Measurements from ENCODE around the gene PLCB4. TPM values are rescaled to one million over a fixed set of nuclear protein-coding genes. Genes with fewer than 3 reads are reported as not detected.

PLCB4 gene
- total RNA-seq, 4 donors from 2014 or later = 20.6 to 45.9 (median 34.2) TPM

DNA sequence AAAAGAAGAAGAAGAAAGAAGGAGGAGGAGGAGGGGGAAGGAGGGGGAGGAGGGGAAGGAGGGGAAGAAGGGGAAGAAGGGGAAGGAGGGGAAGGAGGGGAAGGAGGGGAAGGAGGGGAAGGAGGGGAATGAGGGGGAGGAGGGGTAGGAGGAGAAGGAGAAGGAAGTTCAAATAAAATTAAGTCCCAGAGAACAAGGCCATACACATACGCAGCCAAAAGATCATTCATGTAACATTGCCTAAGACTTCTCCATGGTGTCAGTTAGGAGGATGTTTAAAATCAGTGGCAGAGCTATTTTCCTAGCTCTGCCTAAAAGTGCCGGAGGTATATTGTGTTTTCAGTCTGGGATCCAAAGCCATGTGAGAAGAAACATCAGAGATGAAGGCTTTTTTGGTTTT, 75.8 kb downstream of the PLCB4 start:
- Histone ChIP-seq H3K4me1 (peaks cover 0 to 2% (median 0%) of the 10 kb centered on the region in 4 donors), H3K9me3 (no peaks in the 10 kb centered on the region), H3K4me3 (no peak overlapping the region), H3K36me3 (no peaks in the 10 kb centered on the region), H3K27ac (no peak overlapping the region), H3K27me3 (no peaks in the 10 kb centered on the region)
- 21 to 27% methylated on average over 2 of the region's 2 CpGs for WGBS, 2 donors (ENCODE audit: low coverage in 1 of 2)
- TF ChIP-seq EP300 (IDR thresholded peaks at IDR 0.05; ENCODE audit: low read depth) (no peak), POLR2A (IDR thresholded peaks at IDR 0.05) (no peak), POLR2AphosphoS5 (IDR thresholded peaks at IDR 0.05) (no peak)
- TF ChIP-seq, protein P1, sequence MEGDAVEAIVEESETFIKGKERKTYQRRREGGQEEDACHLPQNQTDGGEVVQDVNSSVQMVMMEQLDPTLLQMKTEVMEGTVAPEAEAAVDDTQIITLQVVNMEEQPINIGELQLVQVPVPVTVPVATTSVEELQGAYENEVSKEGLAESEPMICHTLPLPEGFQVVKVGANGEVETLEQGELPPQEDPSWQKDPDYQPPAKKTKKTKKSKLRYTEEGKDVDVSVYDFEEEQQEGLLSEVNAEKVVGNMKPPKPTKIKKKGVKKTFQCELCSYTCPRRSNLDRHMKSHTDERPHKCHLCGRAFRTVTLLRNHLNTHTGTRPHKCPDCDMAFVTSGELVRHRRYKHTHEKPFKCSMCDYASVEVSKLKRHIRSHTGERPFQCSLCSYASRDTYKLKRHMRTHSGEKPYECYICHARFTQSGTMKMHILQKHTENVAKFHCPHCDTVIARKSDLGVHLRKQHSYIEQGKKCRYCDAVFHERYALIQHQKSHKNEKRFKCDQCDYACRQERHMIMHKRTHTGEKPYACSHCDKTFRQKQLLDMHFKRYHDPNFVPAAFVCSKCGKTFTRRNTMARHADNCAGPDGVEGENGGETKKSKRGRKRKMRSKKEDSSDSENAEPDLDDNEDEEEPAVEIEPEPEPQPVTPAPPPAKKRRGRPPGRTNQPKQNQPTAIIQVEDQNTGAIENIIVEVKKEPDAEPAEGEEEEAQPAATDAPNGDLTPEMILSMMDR (IDR thresholded peaks at IDR 0.05) = no peak
- no peak for DNase-seq
- in situ Hi-C loops (cut with MboI; ENCODE audit: low pct_ligation_motif_present in 1 of 4, low pct_unique_long_range_greater_than_20kb in 1 of 4, low sequenced_read_pairs in 3 of 4) = no loop called here
- intact Hi-C loops (cut with DNase I; ENCODE audit: low total_unique reads) = no loop called here

DNA sequence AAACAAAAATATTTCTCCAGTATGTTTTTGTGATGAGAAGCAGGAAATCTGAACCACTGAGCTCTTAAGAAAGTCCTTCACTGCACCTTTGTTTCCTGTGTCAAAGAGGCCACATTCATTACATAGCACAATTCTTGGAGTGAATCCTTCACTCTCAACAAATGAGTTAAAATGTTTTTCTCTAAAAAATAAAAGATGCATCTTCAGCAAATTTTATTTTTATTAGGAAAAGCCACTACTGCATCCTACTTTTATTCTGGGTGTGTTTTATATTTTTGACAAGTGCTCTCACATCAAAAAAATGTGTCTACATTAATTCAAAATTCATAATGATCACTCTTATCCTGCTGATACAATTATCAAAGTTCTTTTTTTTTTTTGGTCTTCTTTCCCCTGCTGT, 76.3 kb downstream of the PLCB4 start:
- H3K27me3 ChIP-seq = no peaks in the 10 kb centered on the region
- in situ Hi-C loops (cut with MboI; ENCODE audit: low pct_ligation_motif_present in 1 of 4, low pct_unique_long_range_greater_than_20kb in 1 of 4, low sequenced_read_pairs in 3 of 4) = no loop called here
- H3K9me3 ChIP-seq = no peaks in the 10 kb centered on the region
- H3K4me1 ChIP-seq = peaks cover 0 to 2% (median 0%) of the 10 kb centered on the region in 4 donors
- H3K4me3 ChIP-seq = no peak overlapping the region
- no peak for DNase-seq
- intact Hi-C loops (cut with DNase I; ENCODE audit: low total_unique reads) = no loop called here
- TF ChIP-seq POLR2A (IDR thresholded peaks at IDR 0.05) = no peak
- TF ChIP-seq, protein P1 (IDR thresholded peaks at IDR 0.05) = no peak
- no peak for TF ChIP-seq EP300 (IDR thresholded peaks at IDR 0.05; ENCODE audit: low read depth)
- TF ChIP-seq POLR2AphosphoS5 (IDR thresholded peaks at IDR 0.05) = no peak
- no peak overlapping the region for H3K27ac ChIP-seq
- H3K36me3 ChIP-seq = no peaks in the 10 kb centered on the region

DNA sequence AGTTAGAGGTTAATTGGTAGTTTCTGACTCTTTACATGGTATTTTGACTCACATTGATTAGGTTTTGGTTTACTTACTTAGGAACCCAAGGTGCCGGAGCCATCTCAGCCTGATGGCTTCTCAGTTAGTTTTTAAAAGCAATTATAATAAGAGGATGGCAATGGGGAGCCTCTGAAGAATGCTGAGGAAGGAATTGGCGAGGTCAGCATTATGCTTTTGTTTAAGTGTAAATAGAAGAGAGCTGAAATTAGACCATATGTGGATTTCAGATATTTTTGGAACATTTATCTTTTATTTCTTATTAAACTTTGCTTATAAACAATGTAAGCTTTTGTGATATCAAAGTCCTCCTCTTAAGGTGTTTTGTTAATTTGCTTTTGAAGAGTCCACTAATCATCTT, 77.8 kb downstream of the PLCB4 start:
- H3K27ac ChIP-seq = no peak overlapping the region
- H3K4me3 ChIP-seq = no peak overlapping the region
- intact Hi-C loops (cut with DNase I; ENCODE audit: low total_unique reads) (no loop called here), in situ Hi-C loops (cut with MboI; ENCODE audit: low pct_ligation_motif_present in 1 of 4, low pct_unique_long_range_greater_than_20kb in 1 of 4, low sequenced_read_pairs in 3 of 4) (no loop called here)
- no peaks in the 10 kb centered on the region for H3K36me3 ChIP-seq
- H3K4me1 ChIP-seq = peaks cover 0 to 2% (median 0%) of the 10 kb centered on the region in 4 donors
- no peaks in the 10 kb centered on the region for H3K27me3 ChIP-seq
- no peak for DNase-seq
- H3K9me3 ChIP-seq = peaks cover 0 to 1% of the 10 kb centered on the region in 2 donors
- TF ChIP-seq, protein P1 (IDR thresholded peaks at IDR 0.05) = no peak
- WGBS, 2 donors (ENCODE audit: low coverage in 1 of 2) = 81 to 90% methylated on average over 2 of the region's 2 CpGs

DNA sequence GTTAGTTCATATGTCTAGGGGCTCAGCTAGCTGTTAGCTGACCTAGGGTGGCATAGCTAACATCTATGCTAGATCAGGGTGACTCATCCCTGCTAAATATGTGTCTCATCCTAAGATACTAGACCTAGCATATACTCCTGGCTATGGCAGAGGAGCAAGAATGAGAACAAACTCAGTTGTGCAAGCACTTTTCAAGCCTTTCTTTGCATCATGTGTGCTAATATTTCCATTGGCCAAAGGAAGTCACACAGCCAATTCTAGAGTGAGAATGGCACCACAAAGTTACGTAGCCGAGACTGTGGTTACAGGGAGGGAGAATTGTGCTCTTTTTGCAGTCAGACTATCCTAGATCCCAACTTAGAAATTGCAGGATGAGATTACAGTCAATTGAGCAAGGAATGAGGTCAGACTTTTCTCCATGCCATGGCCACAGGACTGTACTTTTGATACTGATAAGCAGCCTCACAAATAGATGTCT, 78.7 kb downstream of the PLCB4 start:
- 70 to 84% methylated on average over 2 of the region's 2 CpGs for WGBS, 2 donors (ENCODE audit: low coverage in 1 of 2)
- intact Hi-C loops (cut with DNase I; ENCODE audit: low total_unique reads) (no loop called here), in situ Hi-C loops (cut with MboI; ENCODE audit: low pct_ligation_motif_present in 1 of 4, low pct_unique_long_range_greater_than_20kb in 1 of 4, low sequenced_read_pairs in 3 of 4) (no loop called here)
- H3K9me3 ChIP-seq = peaks cover 0 to 10% of the 10 kb centered on the region in 2 donors
- DNase-seq = no peak
- no peak overlapping the region for H3K27ac ChIP-seq
- TF ChIP-seq, protein P1 (IDR thresholded peaks at IDR 0.05) = no peak
- TF ChIP-seq EP300 (IDR thresholded peaks at IDR 0.05; ENCODE audit: low read depth) (no peak), POLR2AphosphoS5 (IDR thresholded peaks at IDR 0.05) (no peak), POLR2A (IDR thresholded peaks at IDR 0.05) (no peak)
- peaks cover 0 to 2% (median 0%) of the 10 kb centered on the region in 4 donors for H3K4me1 ChIP-seq
- H3K36me3 ChIP-seq = no peaks in the 10 kb centered on the region
- no peak overlapping the region for H3K4me3 ChIP-seq
- H3K27me3 ChIP-seq = no peaks in the 10 kb centered on the region

All from transverse colon (tissue), 4 donors.